GM18868 (cell line): ENCODE data around the gene TAL2.
A peak's percentile ranks its signal among the peaks of the same experiment; 100 is the strongest.

Source experiments
- ATAC-seq: cut with Tn5 transposase; IDR thresholded peaks from one replicate; pipeline ENCODE4 v1.9.1; 2021; ENCODE audit warnings: mild to moderate bottlenecking, moderate library complexity; ENCODE audit not compliant: unreplicated experiment

TAL2 gene

DNA sequence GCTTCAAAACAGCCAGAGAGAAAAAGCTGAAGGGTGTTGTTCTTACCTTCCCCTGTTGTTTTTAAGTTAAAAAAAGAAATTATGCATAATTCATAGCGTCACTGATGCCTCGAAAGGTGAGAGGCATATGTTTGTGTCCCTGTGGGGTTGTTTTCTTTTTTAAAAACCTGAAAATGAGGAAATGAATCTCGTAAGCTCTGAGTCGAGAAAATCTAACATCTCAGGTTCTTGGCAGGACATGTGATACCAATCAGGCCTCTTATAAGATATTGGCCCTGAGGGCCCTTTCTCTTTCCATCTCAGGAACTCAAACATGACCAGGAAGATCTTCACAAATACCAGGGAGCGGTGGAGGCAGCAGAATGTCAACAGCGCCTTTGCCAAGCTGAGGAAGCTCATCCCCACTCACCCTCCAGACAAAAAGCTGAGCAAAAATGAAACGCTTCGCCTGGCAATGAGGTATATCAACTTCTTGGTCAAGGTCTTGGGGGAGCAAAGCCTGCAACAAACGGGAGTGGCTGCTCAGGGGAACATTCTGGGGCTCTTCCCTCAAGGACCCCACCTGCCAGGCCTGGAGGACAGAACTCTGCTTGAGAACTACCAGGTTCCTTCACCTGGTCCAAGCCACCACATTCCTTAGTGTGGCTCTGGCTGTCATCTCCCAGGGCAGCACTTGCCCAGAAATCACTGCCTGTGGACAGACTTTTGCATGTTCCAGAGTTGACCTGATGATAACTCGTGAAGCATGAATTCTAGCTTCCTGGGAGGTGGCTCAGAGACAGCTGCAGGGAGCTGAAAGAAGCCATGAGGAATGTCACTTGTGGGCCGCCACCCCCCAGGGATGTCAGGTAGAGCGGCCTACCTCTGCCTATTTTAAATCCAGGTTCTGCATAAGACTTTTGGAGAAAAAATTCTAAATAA lies at the start of gene TAL2:
TAL2 (plus strand) TSS at position 274 of the 921 bp plus-strand sequence; CDS start at position 314, 40 bp downstream.
- ATAC-seq, result peak; percentile 91

DNA sequence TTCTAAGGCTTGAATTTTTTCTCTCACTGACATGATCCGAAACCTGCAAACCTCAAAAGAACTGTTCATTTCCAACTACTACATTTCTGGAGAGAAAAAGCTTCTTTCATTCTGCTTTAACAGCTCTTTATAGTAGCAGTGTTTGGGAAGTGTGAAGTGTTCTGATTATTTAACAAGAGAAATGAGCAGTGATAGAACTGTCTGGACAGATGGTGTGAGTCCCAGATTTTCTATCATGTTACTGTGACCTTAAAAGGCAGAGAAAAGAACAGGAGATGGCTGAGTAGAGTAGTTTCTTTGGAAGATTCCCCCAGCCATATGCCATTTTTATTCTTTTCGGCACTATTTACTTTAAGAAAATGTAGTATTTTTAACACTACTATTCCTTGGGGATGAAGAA lies 41.3 kb upstream of the TAL2 start:
- ATAC-seq, result no peak

DNA sequence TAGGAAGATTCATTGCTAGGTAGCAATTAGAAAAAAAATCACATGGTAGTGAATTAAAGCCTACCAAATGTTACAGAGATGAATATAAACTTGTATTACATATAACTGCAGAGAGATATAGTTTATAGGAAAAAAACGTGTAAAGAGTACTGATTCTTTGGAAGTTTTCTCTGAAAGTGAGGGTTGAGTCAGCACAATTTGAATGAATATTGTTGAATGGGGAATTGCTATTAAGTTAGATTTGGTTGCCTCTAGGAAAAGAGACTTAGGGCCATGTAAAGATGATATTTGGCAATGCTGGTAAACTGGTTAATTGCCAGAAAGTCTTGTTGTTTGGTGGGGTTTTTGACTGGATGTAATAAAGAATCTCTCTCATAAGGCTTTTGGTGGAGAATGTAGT lies 37.2 kb upstream of the TAL2 start:
- ATAC-seq, result no peak

GRCh38 chr9:105632807-105633206 lies 29.4 kb upstream of the TAL2 start:
- no peak for ATAC-seq

DNA sequence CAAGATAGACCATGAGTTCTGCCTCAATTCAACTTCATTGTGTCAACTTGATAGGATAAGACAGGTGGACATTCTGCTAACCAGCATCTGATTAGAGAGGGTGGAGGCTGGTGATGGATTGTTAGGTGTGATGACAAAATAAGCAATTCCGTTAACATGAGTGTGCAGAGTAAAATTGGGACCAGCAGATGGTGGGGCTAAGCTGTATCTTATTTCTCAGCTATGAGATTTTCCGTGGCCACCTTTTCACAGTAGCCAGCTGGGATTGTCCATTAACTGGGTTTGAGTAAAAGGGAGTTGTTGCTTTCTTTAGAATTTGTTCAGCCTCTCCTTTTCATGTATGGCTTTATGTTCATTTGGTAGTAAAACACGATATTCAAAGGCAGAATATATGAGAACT lies 28.8 kb upstream of the TAL2 start:
- no peak for ATAC-seq

DNA sequence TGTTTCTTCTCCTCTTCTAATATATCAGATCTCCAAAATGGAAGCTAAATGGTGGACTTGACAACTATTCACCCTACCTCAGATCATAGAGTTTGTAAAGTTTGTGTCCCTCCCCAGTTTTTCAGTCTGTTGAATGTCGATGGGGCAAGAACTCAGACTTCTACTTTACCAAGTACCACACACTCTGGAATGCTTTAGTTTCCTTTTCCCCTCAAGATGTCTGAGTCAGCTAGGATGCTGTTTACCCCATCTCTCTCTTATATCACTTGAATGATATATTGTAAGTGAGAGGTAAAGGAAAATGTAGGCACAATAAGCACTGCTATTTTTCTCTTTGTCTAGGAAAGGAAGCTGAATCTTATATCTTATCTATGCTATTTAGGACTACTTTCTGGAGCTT lies 25.9 kb upstream of the TAL2 start:
- no peak for ATAC-seq

DNA sequence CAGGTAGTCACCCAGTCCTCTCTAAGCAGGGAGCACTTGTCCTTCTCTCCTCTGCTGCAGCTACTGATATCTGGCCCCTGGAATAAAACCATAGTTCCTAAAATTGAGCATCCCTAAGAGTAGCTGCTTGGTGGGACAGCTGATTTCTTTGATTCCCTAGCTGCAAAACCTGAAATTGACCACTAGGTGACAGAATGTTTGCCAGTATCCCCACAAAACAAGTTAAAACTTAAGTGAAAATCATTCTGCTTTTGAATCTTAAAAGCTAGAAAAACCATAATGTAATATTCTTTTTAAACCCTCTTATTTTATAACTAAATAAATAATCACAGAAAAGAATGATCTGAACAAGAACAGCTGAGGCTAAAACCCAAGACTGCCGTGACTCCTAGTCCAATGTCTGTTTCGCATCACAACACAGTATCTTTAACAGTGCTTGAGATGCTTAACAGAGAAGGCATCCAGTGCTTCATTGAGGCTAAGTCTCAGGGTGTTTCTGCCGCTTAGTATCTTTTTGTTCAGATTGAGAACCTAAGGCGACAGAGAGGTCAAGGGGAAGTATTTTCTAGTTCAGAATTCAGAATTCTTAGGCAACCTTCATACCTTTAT lies 24.4 kb upstream of the TAL2 start:
- no peak for ATAC-seq

DNA sequence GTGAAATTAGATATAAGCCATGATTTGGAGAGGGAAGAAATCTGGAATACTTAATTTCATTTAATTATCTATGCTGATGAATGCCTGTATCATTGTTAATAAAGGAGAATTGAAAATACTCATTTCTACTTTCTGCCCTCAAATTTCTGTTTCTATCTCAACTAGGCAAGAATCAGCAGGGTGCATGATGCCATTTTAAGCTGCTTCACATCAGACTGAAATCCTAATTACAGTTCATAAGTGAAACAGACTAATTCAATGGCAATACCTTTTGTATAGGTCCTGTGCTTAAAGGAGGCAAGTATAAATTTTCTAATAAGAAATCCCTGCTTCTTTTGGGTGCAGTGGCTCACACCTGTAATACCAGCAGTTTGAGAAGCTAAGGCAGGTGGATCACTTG lies 22.3 kb upstream of the TAL2 start:
- no peak for ATAC-seq

GRCh38 chr9:105643795-105644194 lies 18.5 kb upstream of the TAL2 start:
- no peak for ATAC-seq

DNA sequence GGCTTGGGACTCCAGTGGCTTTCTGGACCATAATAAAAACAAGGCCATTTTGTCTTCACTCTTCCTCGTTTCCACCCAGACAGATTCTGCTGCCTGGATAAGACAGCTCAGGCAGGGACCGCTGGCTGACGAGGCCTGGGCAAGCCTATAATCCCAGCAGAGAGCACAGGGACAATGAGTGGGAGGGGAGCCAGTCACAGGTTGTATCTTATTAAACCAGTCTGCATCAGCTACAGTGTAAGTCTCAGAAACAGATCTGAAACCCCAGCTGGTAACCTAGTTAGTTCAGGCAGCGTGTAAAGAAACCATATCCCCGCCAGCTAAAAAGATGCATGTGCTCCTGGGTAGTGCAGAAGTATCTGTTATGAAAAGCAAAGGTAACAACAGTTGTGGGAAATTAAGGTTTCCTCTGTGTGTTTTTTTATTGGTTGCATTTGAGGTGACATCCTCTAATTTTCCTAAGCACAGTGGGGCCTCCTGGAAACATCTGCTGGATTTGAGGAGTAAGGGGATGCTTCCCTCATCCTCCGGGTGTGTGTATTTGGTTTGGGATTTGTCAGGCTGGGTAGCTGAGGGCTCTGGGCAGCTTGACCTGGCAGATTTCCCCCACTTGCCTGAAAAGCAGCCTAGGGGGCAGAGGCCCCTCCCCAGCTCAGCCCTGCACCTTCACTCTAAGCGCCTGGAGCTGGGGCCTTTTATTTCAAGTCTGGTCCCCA lies 15.2 kb upstream of the TAL2 start:
- no peak for ATAC-seq

DNA sequence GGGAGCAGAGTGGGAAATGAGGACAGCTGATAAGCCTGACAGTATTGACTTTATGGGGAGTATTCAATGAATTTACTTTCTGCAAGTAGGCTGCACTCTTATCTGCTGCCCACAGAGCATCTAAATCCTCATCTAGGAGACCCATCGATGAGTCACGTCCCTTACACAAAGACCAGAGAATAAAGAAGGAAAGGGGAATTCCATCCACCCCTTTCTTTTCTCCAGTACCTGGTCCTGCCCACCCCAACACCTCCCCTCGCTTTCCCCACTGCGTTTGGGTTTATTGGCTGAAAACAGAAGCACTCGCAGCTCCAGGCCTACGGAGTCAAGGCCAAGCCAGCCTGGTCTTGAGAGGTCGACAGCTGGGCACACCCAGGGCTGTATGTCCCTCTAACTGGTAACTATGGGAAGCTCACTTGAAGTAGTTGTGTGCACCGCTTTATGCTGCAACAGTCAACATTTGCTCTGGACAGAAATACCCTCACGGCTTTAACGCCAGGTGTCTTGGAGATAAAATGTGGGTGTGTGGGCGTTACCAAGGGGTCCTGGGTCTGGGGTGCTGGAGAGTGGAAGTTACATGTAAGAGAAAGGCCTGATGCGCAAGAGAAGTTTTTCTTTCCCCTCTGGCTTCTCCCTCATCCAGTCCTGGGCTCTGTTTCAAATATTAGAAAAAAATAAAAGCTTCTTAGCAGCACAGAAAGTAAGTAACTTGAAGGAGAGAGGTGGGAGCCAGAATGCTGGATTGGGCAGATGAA lies 14.5 kb upstream of the TAL2 start:
- no peak for ATAC-seq

GRCh38 chr9:105651806-105652205 lies 10.5 kb upstream of the TAL2 start:
- no peak for ATAC-seq

GRCh38 chr9:105656131-105656921 lies 5.9 kb upstream of the TAL2 start:
- ATAC-seq, result peak; percentile 76

GRCh38 chr9:105658351-105658750 lies 3.9 kb upstream of the TAL2 start:
- ATAC-seq, result no peak

GRCh38 chr9:105661011-105661410 lies 1.2 kb upstream of the TAL2 start:
- no peak for ATAC-seq

- no peak for ATAC-seq
These were observed 1.7 kb downstream of the TAL2 start for GRCh38 chr9:105663914-105664313.

GRCh38 chr9:105667867-105668266 lies 5.6 kb downstream of the TAL2 start:
- ATAC-seq, result no peak

DNA sequence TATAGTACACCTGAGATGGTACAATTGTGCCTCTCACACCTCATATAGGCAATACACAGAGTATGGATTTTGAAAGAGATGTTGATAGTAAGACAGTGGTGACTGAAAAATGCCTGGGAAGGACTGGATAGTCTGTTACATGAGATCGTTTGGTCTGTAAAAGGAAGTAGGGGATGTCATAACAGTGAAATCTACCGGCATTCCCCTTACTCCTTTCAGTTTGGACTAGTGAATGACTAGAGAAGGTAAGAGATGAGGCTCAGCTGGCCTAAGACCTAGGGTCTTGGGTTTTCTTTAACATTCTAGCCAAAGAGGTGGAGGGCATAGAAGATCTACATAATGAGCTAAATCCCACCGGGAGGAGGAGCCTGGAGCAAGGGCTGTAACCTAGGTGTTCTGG lies 8.1 kb downstream of the TAL2 start:
- ATAC-seq, result no peak

GRCh38 chr9:105670775-105671174 lies 8.5 kb downstream of the TAL2 start:
- no peak for ATAC-seq

GRCh38 chr9:105672711-105673234 lies 10.5 kb downstream of the TAL2 start:
- ATAC-seq, result peak; percentile 56
